GM23338 (cell line): ENCODE results near the gene PIGZ. TPM values are rescaled to one million over a fixed set of nuclear protein-coding genes. Genes with fewer than 3 reads are reported as not detected.

Experiments used
- ATAC-seq: fragments of 200-7000 bp; cut with Tn5 transposase; 3 replicates; pipeline ENCODE4 v1.9.1; 2020
- DNase-seq: peaks from one replicate; pipeline ENCODE4 v3.0.0-alpha.2; 2015; ENCODE audit warnings: low spot score
- H2AFZ ChIP-seq: fragments of 200-600 bp; sonication (generic); 2 replicates; pipeline ENCODE4 v1.8.0; 2016; ENCODE audit warnings: antibody characterized with exemption, mild to moderate bottlenecking, moderate library complexity
- H3F3A ChIP-seq: fragments of 200-600 bp; sonication (generic); replicated peaks from 2 replicates; pipeline ENCODE4 v1.8.0; 2017; ENCODE audit warnings: antibody characterized with exemption, mixed run types, low read depth
- H3K27ac ChIP-seq: fragments of 200-600 bp; sonication (generic); 2 replicates; pipeline ENCODE4 v1.6.1; 2016; ENCODE audit warnings: low read depth
- H3K27me3 ChIP-seq: fragments of 200-600 bp; sonication (generic); 2 replicates; pipeline ENCODE4 v1.8.0; 2016; ENCODE audit warnings: mild to moderate bottlenecking, mixed run types, moderate library complexity; ENCODE audit not compliant: insufficient read depth
- H3K36me3 ChIP-seq: fragments of 200-600 bp; sonication (generic); 2 replicates; pipeline ENCODE4 v1.8.0; 2016; ENCODE audit warnings: mild to moderate bottlenecking; ENCODE audit not compliant: insufficient read depth
- H3K4me1 ChIP-seq: fragments of 200-600 bp; sonication (generic); 2 replicates; pipeline ENCODE4 v1.8.0; 2016; ENCODE audit warnings: mild to moderate bottlenecking, moderate library complexity; ENCODE audit not compliant: insufficient read depth
- H3K4me2 ChIP-seq: fragments of 200-600 bp; sonication (generic); 2 replicates; pipeline ENCODE4 v1.7.1; 2017; ENCODE audit warnings: mixed run types
- H3K4me3 ChIP-seq: fragments of 200-600 bp; sonication (generic); 2 replicates; pipeline ENCODE4 v1.6.1; 2016; ENCODE audit warnings: mixed run types
- H3K79me2 ChIP-seq: fragments of 200-600 bp; sonication (generic); replicated peaks from 2 replicates; pipeline ENCODE4 v1.8.0; 2017; ENCODE audit warnings: mild to moderate bottlenecking; ENCODE audit not compliant: insufficient read depth
- H3K9me2 ChIP-seq: fragments of 200-600 bp; sonication (generic); 2 replicates; pipeline ENCODE4 v1.8.0; 2017; ENCODE audit not compliant: insufficient read depth
- H4K20me1 ChIP-seq: fragments of 200-600 bp; sonication (generic); replicated peaks from 2 replicates; pipeline ENCODE4 v1.8.0; 2017; ENCODE audit warnings: mild to moderate bottlenecking; ENCODE audit not compliant: insufficient read depth
- H3K27ac Mint-ChIP-seq: 2 replicates; pipeline ENCODE4 v1.8.0; 2020; ENCODE audit warnings: inconsistent platforms, mild to moderate bottlenecking, moderate library complexity, mixed read lengths
- H3K27me3 Mint-ChIP-seq: 3 replicates; pipeline ENCODE4 v1.8.0; 2022; ENCODE audit warnings: low read depth, mild to moderate bottlenecking, moderate library complexity, mixed read lengths, inconsistent platforms; ENCODE audit not compliant: insufficient read depth, poor library complexity
- H3K36me3 Mint-ChIP-seq: 3 replicates; pipeline ENCODE4 v1.8.0; 2021; ENCODE audit warnings: low read depth, mild to moderate bottlenecking, inconsistent platforms, moderate library complexity, mixed read lengths
- H3K4me1 Mint-ChIP-seq: 3 replicates; pipeline ENCODE4 v1.8.0; 2020; ENCODE audit warnings: mild to moderate bottlenecking, inconsistent platforms, mixed read lengths
- H3K4me3 Mint-ChIP-seq: 3 replicates; pipeline ENCODE4 v1.8.0; 2021; ENCODE audit warnings: moderate library complexity, mild to moderate bottlenecking, inconsistent platforms, mixed read lengths
- H3K9me3 Mint-ChIP-seq: 3 replicates; pipeline ENCODE4 v1.8.0; 2020; ENCODE audit warnings: moderate library complexity, mild to moderate bottlenecking, inconsistent platforms, mixed read lengths
- CREB1 ChIP-seq: fragments of 250-450 bp; sonication (Bioruptor Pico); IDR thresholded peaks from 2 replicates; pipeline ENCODE4 v1.5.0; 2020; ENCODE audit warnings: low read depth, mild to moderate bottlenecking, moderate library complexity
- CTCF ChIP-seq, 2 experiments: fragments of 200-600 bp in 1 of 2; sonication (generic) in 1 of 2; conservative IDR thresholded peaks; 2 replicates each; pipeline versions ENCODE4 v1.5.1 to v1.6.1; 2016 to 2017; ENCODE audit warnings: antibody characterized with exemption in 2 of 2, low read depth in 2 of 2, mild to moderate bottlenecking in 2 of 2, moderate library complexity in 1 of 2
- ETS1 ChIP-seq: IDR thresholded peaks from 2 replicates; pipeline ENCODE4 v1.6.1; 2016; ENCODE audit warnings: antibody characterized with exemption
- EZH2 ChIP-seq: fragments of 200-600 bp; sonication (generic); IDR thresholded peaks from one replicate; pipeline ENCODE4 v1.8.0; 2017; ENCODE audit warnings: antibody characterized with exemption, mild to moderate bottlenecking, low read depth; ENCODE audit not compliant: unreplicated experiment
- EZH2phosphoT487 ChIP-seq: fragments of 200-600 bp; sonication (generic); IDR thresholded peaks from one replicate; pipeline ENCODE4 v1.8.1; 2018; ENCODE audit warnings: antibody characterized with exemption; ENCODE audit not compliant: unreplicated experiment
- JUNB ChIP-seq: IDR thresholded peaks from one replicate; pipeline ENCODE4 v1.6.1; 2016; ENCODE audit warnings: antibody characterized with exemption; ENCODE audit not compliant: unreplicated experiment
- NANOG ChIP-seq: IDR thresholded peaks from 2 replicates; pipeline ENCODE4 v1.6.1; 2016; ENCODE audit warnings: antibody characterized with exemption, borderline replicate concordance
- POLR2AphosphoS5 ChIP-seq: IDR thresholded peaks from 2 replicates; pipeline ENCODE4 v1.6.1; 2016; ENCODE audit warnings: antibody characterized with exemption, low read depth
- REST ChIP-seq: IDR thresholded peaks from one replicate; pipeline ENCODE4 v1.6.1; 2018; ENCODE audit warnings: antibody characterized with exemption; ENCODE audit not compliant: unreplicated experiment
- STAT1 ChIP-seq: IDR thresholded peaks from one replicate; pipeline ENCODE4 v1.6.1; 2016; ENCODE audit warnings: antibody characterized with exemption; ENCODE audit not compliant: unreplicated experiment
- ZNF114 ChIP-seq: fragments of 250-450 bp; sonication (Bioruptor Pico); IDR thresholded peaks from 2 replicates; pipeline ENCODE4 v1.5.0; 2020; ENCODE audit warnings: mild to moderate bottlenecking, moderate library complexity
- ZNF331 ChIP-seq: fragments of 250-450 bp; sonication (Bioruptor Pico); IDR thresholded peaks from 2 replicates; pipeline ENCODE4 v1.5.0; 2020; ENCODE audit warnings: low read depth, mild to moderate bottlenecking, moderate library complexity
- ZNF462 ChIP-seq: fragments of 250-450 bp; sonication (Bioruptor Pico); IDR thresholded peaks from 2 replicates; pipeline ENCODE4 v1.5.0; 2020; ENCODE audit warnings: mild to moderate bottlenecking, moderate library complexity
- polyA plus RNA-seq: library from polyadenylated mRNA; unstranded; fragments of >200 nt; fragmentation: Nextera tagmentation; extraction: Ambion mirVana; gene quantifications from 2 replicates; pipeline ENCODE4 v1.2.1, GENCODE V29; 2016
- total RNA-seq: library from RNA; depleted of rRNA; stranded (reverse); fragments of >200 nt; shearing (Covaris generic); gene quantifications from 2 replicates; pipeline ENCODE4 v1.2.3, GENCODE V29; 2014

Gene PIGZ
- total and polyA plus RNA-seq, 2 experiments from 2014 or later: 0.16 TPM; not detected in 1

GRCh38 chr3:197006860-197007259 is 38.2 kb upstream of the PIGZ start:
- ATAC-seq (no peak), DNase-seq (no peak)
- no peak overlapping the region for H2AFZ ChIP-seq
- no peak overlapping the region for H3K27ac Mint-ChIP-seq
- no peaks in the 10 kb centered on the region for H3K36me3 ChIP-seq
- peaks cover 27% of the 10 kb centered on the region for H3K27me3 ChIP-seq
- H3K9me2 ChIP-seq: no peaks in the 10 kb centered on the region
- H3K36me3 Mint-ChIP-seq: peaks cover 4% of the 10 kb centered on the region; the same call in 1 of the 3 replicates
- H3K4me1 ChIP-seq: no peaks in the 10 kb centered on the region; the same call in 1 of the 2 replicates
- no peaks in the 10 kb centered on the region for H4K20me1 ChIP-seq
- H3K4me3 ChIP-seq: no peak overlapping the region
- H3K4me3 Mint-ChIP-seq: no peak overlapping the region
- no peaks in the 10 kb centered on the region for H3F3A ChIP-seq
- H3K79me2 ChIP-seq: no peaks in the 10 kb centered on the region
- peaks cover 6% of the 10 kb centered on the region for H3K4me1 Mint-ChIP-seq
- H3K27me3 Mint-ChIP-seq: peaks cover 23% of the 10 kb centered on the region
- no peak overlapping the region for H3K4me2 ChIP-seq
- H3K27ac ChIP-seq: no peak overlapping the region
- no peak for TF ChIP-seq CTCF (conservative IDR thresholded peaks at IDR 0.05; ENCODE audit: low read depth in 2 of 2)
- no peak for TF ChIP-seq NANOG
- TF ChIP-seq STAT1: no peak
- TF ChIP-seq ETS1: no peak
- no peak for TF ChIP-seq JUNB
- TF ChIP-seq CREB1: no peak
- TF ChIP-seq ZNF462 (CRISPR knock-in tag): no peak
- no peak for TF ChIP-seq EZH2phosphoT487
- no peak for TF ChIP-seq ZNF331 (CRISPR knock-in tag)
- no peak for TF ChIP-seq ZNF114 (CRISPR knock-in tag)
- no peak for TF ChIP-seq EZH2
- TF ChIP-seq POLR2AphosphoS5: no peak
- no peak for TF ChIP-seq REST
- peaks cover 3% of the 10 kb centered on the region; the same call in 2 of the 3 replicates for H3K9me3 Mint-ChIP-seq
